ENCODE results near the gene CNEP1R1.

- TF ChIP-seq CTCF (conservative IDR thresholded peaks at IDR 0.05; ENCODE audit: low read depth in 2 of 2) (no peak), CREB1 (CRISPR knock-in tag; IDR thresholded peaks at IDR 0.05; ENCODE audit: low read depth) (no peak), POLR2AphosphoS5 (IDR thresholded peaks at IDR 0.05; ENCODE audit: low read depth) (no peak), ZNF462 (CRISPR knock-in tag; IDR thresholded peaks at IDR 0.05) (no peak), EZH2phosphoT487 (IDR thresholded peaks at IDR 0.05; ENCODE audit: unreplicated experiment) (no peak), ZNF331 (CRISPR knock-in tag; IDR thresholded peaks at IDR 0.05; ENCODE audit: low read depth) (no peak)
Observed at GRCh38 chr16:49977427-49977826, 47.6 kb upstream of the CNEP1R1 start.
